ENCODE results near the gene ODC1.

The ODC1 gene

GRCh38 chr2:10400978-10401951 lies 46.9 kb downstream of the ODC1 start:
- no peak for DNase-seq (ENCODE audit: low read depth in 2 of 2)

GRCh38 chr2:10400568-10400977 lies 47.6 kb downstream of the ODC1 start:
- DNase-seq (ENCODE audit: low read depth in 2 of 2): no peak

DNA sequence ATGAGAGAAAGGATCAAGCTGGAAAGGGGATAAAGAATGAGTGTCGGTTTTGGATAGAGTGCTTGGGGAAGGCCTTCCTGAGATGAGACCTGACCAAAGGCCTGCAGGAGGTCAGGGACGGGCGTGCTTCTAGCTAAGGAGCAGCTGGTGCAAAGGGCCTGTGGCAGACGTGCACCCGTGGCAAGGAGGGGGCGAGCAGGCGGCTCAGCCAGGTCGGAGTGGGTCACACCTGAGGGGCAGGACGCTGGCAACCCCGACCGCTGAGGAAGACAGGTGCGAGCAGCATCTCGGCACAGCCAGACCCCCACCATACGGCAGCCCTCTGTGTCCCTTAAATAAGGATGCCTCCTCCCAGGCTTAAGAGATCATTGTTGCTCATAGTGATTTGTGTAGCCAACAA lies 48.1 kb downstream of the ODC1 start:
- no peak for DNase-seq (ENCODE audit: low read depth in 2 of 2)

DNA sequence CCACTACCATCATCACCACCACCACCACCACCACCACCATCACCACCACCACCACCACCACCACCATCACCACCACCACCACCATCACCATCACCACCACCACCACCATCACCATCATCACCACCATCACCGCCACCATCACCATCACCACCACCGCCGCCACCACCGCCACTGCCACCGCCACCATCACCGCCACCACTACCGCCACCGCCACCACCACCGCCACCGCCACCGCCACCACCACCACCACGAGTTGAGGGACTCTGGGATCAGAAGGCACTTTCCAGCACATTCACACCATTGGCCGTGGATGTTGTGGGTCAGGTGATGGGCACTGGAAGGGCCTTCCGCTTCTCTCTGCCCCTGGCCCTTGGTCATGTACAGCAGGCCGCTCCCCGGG lies 48.8 kb downstream of the ODC1 start:
- no peak for DNase-seq (ENCODE audit: low read depth in 2 of 2)

DNA sequence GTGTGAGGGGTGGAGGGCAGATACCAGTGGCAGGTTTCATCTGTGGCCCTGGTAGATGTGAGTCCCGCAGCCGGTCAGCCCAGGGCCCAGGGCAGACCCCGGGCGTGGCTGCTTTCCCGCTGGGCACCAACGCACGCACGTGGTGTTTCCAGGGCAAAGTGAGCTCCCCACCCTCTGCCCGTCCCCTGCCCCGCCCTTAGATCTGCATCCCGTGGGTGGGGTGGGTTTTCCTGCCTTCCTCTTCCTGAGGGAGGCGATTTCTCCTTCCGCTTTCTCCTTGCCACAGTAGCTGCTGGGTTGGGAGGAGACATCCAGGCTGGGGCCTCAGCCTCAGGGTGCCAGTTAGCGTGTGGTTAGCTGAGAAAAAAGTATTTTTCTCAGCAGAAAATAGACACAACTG lies 49.6 kb downstream of the ODC1 start:
- no peak for DNase-seq (ENCODE audit: low read depth in 2 of 2)

GRCh38 chr2:10397878-10398277 lies 50.2 kb downstream of the ODC1 start:
- DNase-seq (ENCODE audit: low read depth in 2 of 2): no peak

DNA sequence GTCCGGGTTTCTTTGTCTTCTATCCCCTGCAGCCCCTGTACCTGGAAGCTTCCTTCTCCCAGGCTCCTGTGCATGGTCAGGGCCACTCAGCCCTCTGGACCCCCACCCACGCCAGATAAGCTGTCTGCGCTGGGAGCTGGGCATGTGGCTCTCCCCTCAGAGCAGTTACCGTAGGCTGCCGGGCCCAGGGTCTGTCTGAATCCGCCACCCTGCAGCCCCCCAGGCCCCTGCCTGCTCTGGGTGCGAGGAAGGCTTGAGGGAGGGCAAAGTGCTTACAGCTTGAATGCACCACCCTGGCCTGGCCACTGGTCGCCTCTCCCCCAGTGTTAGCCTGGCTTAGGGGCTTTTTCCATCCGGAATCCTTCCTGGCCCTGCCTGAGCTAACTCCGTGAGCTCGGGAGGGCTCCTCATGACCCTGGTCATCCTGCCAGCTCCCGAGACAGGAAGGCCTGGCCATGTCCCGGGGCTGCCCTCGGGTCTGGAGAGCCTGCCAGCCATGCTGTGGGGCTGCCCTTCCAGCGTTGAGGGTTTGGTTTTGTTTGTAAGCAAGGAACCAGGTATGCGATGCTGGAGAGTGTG lies 50.7 kb downstream of the ODC1 start:
- no peak for DNase-seq (ENCODE audit: low read depth in 2 of 2)

DNA sequence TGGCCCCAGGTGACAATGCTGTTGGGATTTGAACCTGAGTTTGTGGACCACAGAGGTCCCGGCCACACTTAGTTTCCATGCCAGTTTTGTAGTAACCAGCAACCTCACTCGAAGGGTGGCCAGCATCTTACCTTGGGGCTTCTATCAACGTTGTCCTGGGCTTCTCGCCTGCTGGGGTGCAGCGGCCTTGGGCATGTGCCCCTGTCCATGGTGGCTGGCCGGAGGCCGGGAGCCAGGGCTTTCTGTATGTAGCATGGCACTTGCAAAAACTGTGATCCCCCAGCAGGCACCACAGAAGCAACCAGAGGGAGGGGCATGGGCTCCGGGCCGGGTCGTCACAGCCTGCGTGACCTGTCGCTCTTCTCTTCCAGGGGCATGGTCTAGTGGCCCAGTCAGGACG lies 51.7 kb downstream of the ODC1 start:
- DNase-seq (ENCODE audit: low read depth in 2 of 2): no peak

DNA sequence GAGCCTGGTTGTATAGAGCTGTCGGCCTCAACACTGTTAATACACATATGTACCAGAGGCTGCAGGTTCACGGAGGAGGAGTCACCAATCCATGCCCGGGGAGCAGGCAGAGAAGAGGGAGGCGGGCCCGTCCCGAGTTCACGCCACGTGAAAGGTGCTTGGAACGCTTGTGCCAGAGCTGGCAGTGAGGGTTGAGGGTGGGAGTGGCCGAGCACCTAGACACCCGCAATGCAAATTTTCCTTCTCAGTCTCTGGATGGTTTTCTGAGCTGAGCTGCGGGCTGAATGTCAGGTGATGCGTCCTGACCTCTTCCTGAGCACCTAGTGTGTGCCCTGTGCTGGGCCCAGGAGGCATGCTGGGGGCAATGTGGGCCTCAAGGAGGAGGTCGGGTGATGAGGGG lies 52.2 kb downstream of the ODC1 start:
- no peak for DNase-seq (ENCODE audit: low read depth in 2 of 2)

DNA sequence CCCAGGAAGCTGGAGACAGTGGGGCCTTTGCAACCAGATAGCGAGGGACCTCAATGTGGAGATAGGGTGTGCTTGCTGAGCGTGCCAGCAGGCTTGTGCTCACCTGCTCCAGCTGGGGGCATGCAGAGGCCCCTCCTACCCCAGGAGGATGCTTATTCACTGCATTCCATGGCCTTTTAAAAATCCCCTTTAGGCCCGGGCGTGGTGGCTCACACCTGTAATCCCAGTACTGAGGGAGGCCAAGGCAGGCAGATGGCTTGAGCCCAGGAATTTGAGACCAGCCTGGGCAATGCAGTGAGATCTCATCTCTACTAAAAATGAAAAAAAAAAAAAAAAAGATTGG lies 54.5 kb downstream of the ODC1 start:
- no peak for DNase-seq (ENCODE audit: low read depth in 2 of 2)

GRCh38 chr2:10392951-10393639 lies 55.0 kb downstream of the ODC1 start:
- DNase-seq (ENCODE audit: low read depth in 2 of 2): no peak

DNA sequence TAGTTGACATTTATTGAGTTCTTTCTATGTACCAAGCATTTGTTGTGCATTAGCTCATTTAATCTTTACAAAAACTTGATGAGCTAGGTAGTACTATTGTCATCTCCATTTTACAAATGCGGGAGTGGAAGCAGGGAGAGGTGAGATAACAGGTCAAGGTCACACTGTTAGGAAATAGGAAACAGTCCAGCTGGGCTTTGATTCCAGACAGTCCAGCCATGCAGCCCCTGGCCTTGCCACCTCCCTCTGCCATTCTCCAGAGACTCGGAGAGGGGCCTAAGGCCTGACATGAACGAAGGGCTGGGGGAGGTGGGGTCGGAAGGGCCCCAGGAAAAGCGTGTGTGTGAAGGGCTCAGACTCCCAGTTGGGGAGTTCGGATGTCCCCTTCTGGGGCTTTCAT lies 55.6 kb downstream of the ODC1 start:
- DNase-seq (ENCODE audit: low read depth in 2 of 2): no peak

DNA sequence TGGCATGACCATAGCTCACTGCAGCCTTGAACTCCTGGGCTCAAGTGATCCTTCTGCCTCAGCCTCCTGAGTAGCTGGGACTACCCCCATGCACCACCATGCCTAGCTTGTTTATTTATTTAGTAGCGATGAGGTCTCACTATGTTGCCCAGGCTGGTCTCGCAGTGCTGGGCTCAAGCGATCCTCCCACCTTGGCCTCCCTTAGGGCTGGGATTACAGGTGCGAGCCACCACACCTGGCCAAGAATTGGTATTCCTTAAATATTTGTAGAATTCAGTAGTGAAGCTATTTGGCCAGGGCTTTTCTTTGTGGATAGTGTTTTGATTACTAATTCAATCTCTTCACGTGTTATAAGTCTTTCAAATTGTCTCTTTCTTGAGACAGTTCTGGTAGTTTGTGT lies 56.0 kb downstream of the ODC1 start:
- DNase-seq (ENCODE audit: low read depth in 2 of 2): no peak

GRCh38 chr2:10390369-10390801 lies 57.7 kb downstream of the ODC1 start:
- no peak for DNase-seq (ENCODE audit: low read depth in 2 of 2)

Measured in stimulated activated CD8-positive, alpha-beta memory T cell treated with anti-CD3 and anti-CD28 coated beads, Interleukin-15, amount 100 ng/mL, for 4 hours (primary cell).